Dedifferentiated amniotic fluid mesenchymal stem cell (primary cell): ENCODE results near the gene RPS6KA4.

Experiments
- DNase-seq: peaks from one replicate; pipeline ENCODE4 v3.0.0-alpha.2; 2016; ENCODE audit errors: extremely low spot score

Gene RPS6KA4

GRCh38 chr11:64327375-64327774, 31.6 kb upstream of the RPS6KA4 start:
- no peak for DNase-seq

GRCh38 chr11:64327993-64328392, 31.0 kb upstream of the RPS6KA4 start:
- no peak for DNase-seq

- DNase-seq = no peak
Observed at GRCh38 chr11:64330888-64331287, 28.1 kb upstream of the RPS6KA4 start.

- DNase-seq = peak; percentile 80
Observed at GRCh38 chr11:64331569-64332371, 27.2 kb upstream of the RPS6KA4 start.

- DNase-seq = no peak
Observed at GRCh38 chr11:64333556-64333955, 25.4 kb upstream of the RPS6KA4 start.

GRCh38 chr11:64334764-64335735, 23.9 kb upstream of the RPS6KA4 start:
- DNase-seq = peak; percentile 57

GRCh38 chr11:64337538-64338249, 21.3 kb upstream of the RPS6KA4 start:
- no peak for DNase-seq

GRCh38 chr11:64338716-64339115, 20.2 kb upstream of the RPS6KA4 start:
- no peak for DNase-seq

GRCh38 chr11:64339286-64339685, 19.7 kb upstream of the RPS6KA4 start:
- no peak for DNase-seq

- DNase-seq = no peak
Observed at GRCh38 chr11:64339754-64340408, 19.1 kb upstream of the RPS6KA4 start, which contains the start of gene CCDC88B. CCDC88B (plus strand) TSS chr11:64340204; CDS start chr11:64340267, 63 bp downstream.

- DNase-seq = no peak
Observed at GRCh38 chr11:64340671-64341335, 18.2 kb upstream of the RPS6KA4 start.

GRCh38 chr11:64341429-64341828, 17.5 kb upstream of the RPS6KA4 start:
- DNase-seq = no peak

GRCh38 chr11:64341851-64342791, 16.8 kb upstream of the RPS6KA4 start:
- peak; percentile 72 for DNase-seq

- DNase-seq = no peak
Observed at GRCh38 chr11:64342869-64343745, 15.9 kb upstream of the RPS6KA4 start.

GRCh38 chr11:64343767-64344559, 15.0 kb upstream of the RPS6KA4 start:
- no peak for DNase-seq

GRCh38 chr11:64344787-64345186, 14.2 kb upstream of the RPS6KA4 start:
- no peak for DNase-seq

- no peak for DNase-seq
Observed at GRCh38 chr11:64347193-64347867, 11.6 kb upstream of the RPS6KA4 start.
